ENCODE measurements around the gene CENPH. TPM values are rescaled to one million over a fixed set of nuclear protein-coding genes. Genes with fewer than 3 reads are reported as not detected.
"Not testable (repeated sequence)": the region's sequence is repeated elsewhere in the genome, so short reads cannot be mapped to it uniquely, and the experiment has no call there.

The CENPH gene
- total and polyA plus RNA-seq, 2 donors (not counting 1 experiment from before 2014, with no cell fraction given), result 2.8 to 11.9 TPM

DNA sequence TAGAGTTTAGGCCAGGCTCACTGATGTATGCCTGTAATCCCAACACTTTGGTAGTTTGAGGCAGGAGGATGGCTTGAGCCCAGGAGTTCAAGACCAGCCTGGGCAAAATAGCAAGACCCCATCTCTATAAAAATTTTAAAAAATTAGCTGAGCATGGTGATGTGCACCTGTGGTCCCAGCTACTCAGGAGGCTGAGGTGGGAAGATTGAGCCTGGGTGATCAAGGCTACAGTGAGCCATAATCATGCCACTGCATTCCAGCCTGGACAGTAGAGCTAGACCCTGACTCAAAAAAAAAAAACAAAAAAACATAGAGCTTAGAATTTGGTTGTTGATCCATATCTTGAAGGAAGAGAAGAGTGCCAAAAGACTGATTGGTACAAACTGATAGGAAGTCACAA is 30.6 kb downstream of the CENPH start:
- Mint-ChIP-seq H3K27me3 (no peaks in the 10 kb centered on the region), H3K27ac (no peak overlapping the region), H3K4me1 (peaks cover 20% of the 10 kb centered on the region), H3K9me3 (ENCODE audit: insufficient read depth) (no peaks in the 10 kb centered on the region), H3K4me3 (no peak overlapping the region)
- no peak overlapping the region for H3K4me2 ChIP-seq (replicated peaks; ENCODE audit: low read depth, low read length, poor library complexity, severe bottlenecking)
- no peak overlapping the region for H2AFZ ChIP-seq (ENCODE audit: insufficient read depth, low read depth, low read length, poor library complexity, severe bottlenecking)
- no peak for DNase-seq
- peaks cover 0 to 3% of the 10 kb centered on the region in 2 experiments for H3K36me3 ChIP-seq (replicated peaks in 1 of 2; ENCODE audit: control extremely low read depth in 1 of 2, control insufficient read depth in 1 of 2, extremely low read depth in 1 of 2, insufficient read depth in 2 of 2, low read length in 1 of 2)
- TF ChIP-seq, protein P1, sequence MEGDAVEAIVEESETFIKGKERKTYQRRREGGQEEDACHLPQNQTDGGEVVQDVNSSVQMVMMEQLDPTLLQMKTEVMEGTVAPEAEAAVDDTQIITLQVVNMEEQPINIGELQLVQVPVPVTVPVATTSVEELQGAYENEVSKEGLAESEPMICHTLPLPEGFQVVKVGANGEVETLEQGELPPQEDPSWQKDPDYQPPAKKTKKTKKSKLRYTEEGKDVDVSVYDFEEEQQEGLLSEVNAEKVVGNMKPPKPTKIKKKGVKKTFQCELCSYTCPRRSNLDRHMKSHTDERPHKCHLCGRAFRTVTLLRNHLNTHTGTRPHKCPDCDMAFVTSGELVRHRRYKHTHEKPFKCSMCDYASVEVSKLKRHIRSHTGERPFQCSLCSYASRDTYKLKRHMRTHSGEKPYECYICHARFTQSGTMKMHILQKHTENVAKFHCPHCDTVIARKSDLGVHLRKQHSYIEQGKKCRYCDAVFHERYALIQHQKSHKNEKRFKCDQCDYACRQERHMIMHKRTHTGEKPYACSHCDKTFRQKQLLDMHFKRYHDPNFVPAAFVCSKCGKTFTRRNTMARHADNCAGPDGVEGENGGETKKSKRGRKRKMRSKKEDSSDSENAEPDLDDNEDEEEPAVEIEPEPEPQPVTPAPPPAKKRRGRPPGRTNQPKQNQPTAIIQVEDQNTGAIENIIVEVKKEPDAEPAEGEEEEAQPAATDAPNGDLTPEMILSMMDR (IDR thresholded peaks at IDR 0.05), result no peak
- no peak for TF ChIP-seq EZH2 (IDR thresholded peaks at IDR 0.05; ENCODE audit: borderline replicate concordance, insufficient read depth, low read depth, low read length, poor library complexity, severe bottlenecking)
- no peaks in the 10 kb centered on the region for H3K9me3 ChIP-seq (ENCODE audit: control extremely low read depth in 1 of 3, control insufficient read depth in 2 of 3, insufficient read depth in 1 of 3, low read length in 2 of 3)
- peaks cover 8 to 17% of the 10 kb centered on the region in 2 donors for H3K4me1 ChIP-seq (ENCODE audit: control insufficient read depth in 2 of 2, insufficient read depth in 2 of 2, low read length in 2 of 2)
- no peaks in the 10 kb centered on the region for H3K27me3 ChIP-seq (replicated peaks in 1 of 4; ENCODE audit: control extremely low read depth in 1 of 4, control insufficient read depth in 3 of 4, insufficient read depth in 4 of 4, low read length in 3 of 4)
- H4K20me1 ChIP-seq (ENCODE audit: control insufficient read depth, insufficient read depth, low read length, poor library complexity, severe bottlenecking), result peaks cover 20% of the 10 kb centered on the region
- peaks cover 44% of the 10 kb centered on the region for H3K79me2 ChIP-seq (ENCODE audit: control insufficient read depth, insufficient read depth, low read length)
- intact Hi-C loops (cut with micrococcal nuclease), result loop anchor here (5.0 kb wide), 1 partner anchor 113 kb away; no protein-coding TSS in a partner anchor
- ChIA-PET POLR2A (no interaction called here), CTCF (interaction anchor here (1.2 kb wide), 1 partner anchor 15 kb away, joined by 3 read pairs; the partner anchor contains the start of gene CDK7)
- no peak overlapping the region for H3K27ac ChIP-seq (ENCODE audit: low read length in 2 of 2)
- H3K4me3 ChIP-seq (ENCODE audit: control extremely low read depth in 1 of 5, extremely low read depth in 1 of 5, insufficient read depth in 1 of 5, low read depth in 2 of 5, low read length in 4 of 5), result no peak overlapping the region
- no peak for ATAC-seq (ENCODE audit: low read depth)
- no peak overlapping the region for H3K9ac ChIP-seq (ENCODE audit: low read length)

DNA sequence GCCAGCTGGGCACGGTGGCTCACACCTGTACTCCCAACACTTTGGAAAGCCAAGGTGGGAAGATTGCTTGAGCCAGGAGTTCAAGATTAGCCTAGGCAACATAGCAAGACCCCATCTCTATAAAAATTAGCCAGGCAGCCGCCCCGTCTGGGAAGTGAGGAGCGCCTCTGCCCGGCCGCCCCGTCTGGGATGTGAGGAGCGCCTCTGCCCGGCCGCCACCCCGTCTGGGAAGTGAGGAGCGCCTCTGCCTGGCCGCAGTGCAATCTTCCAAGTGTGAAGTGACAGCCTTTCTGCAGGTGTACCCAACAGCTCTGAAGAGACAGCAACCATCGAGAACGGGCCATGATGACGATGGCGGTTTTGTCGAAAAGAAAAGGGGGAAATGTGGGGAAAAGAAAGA is 31.0 kb downstream of the CENPH start:
- peaks cover 8 to 17% of the 10 kb centered on the region in 2 donors for H3K4me1 ChIP-seq (ENCODE audit: control insufficient read depth in 2 of 2, insufficient read depth in 2 of 2, low read length in 2 of 2)
- DNase-seq; H3K27ac ChIP-seq (ENCODE audit: low read length in 2 of 2); H3K4me3 ChIP-seq (ENCODE audit: control extremely low read depth in 1 of 5, extremely low read depth in 1 of 5, insufficient read depth in 1 of 5, low read depth in 2 of 5, low read length in 4 of 5); H3K27ac Mint-ChIP-seq; H3K4me2 ChIP-seq (replicated peaks; ENCODE audit: low read depth, low read length, poor library complexity, severe bottlenecking); H2AFZ ChIP-seq (ENCODE audit: insufficient read depth, low read depth, low read length, poor library complexity, severe bottlenecking); H3K36me3 ChIP-seq (replicated peaks in 1 of 2; ENCODE audit: control extremely low read depth in 1 of 2, control insufficient read depth in 1 of 2, extremely low read depth in 1 of 2, insufficient read depth in 2 of 2, low read length in 1 of 2); intact Hi-C loops (cut with micrococcal nuclease); ATAC-seq (ENCODE audit: low read depth); H3K27me3 Mint-ChIP-seq; H3K9ac ChIP-seq (ENCODE audit: low read length); H3K27me3 ChIP-seq (replicated peaks in 1 of 4; ENCODE audit: control extremely low read depth in 1 of 4, control insufficient read depth in 3 of 4, insufficient read depth in 4 of 4, low read length in 3 of 4); POLR2A ChIA-PET; H3K9me3 ChIP-seq (ENCODE audit: control extremely low read depth in 1 of 3, control insufficient read depth in 2 of 3, insufficient read depth in 1 of 3, low read length in 2 of 3); H3K9me3 Mint-ChIP-seq (ENCODE audit: insufficient read depth); CTCF ChIA-PET; H3K4me3 Mint-ChIP-seq: not testable (repeated sequence)
- peaks cover 20% of the 10 kb centered on the region for H3K4me1 Mint-ChIP-seq
- peaks cover 20% of the 10 kb centered on the region for H4K20me1 ChIP-seq (ENCODE audit: control insufficient read depth, insufficient read depth, low read length, poor library complexity, severe bottlenecking)
- peaks cover 44% of the 10 kb centered on the region for H3K79me2 ChIP-seq (ENCODE audit: control insufficient read depth, insufficient read depth, low read length)
- WGBS (ENCODE audit: insufficient coverage), result 96% methylated on average over 13 of the region's 18 CpGs

DNA sequence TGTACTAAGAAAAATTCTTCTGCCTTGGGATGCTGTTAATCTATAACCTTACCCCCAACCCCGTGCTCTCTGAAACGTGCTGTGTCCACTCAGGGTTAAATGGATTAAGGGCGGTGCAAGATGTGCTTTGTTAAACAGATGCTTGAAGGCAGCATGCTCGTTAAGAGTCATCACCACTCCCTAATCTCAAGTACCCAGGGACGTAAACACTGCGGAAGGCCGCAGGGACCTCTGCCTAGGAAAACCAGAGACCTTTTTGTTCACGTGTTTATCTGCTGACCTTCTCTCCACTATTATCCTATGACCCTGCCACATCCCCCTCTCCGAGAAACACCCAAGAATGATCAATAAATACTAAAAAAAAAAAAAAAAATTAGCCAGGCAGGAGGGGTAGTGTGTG is 31.4 kb downstream of the CENPH start:
- intact Hi-C loops (cut with micrococcal nuclease); H2AFZ ChIP-seq (ENCODE audit: insufficient read depth, low read depth, low read length, poor library complexity, severe bottlenecking); H3K9me3 ChIP-seq (ENCODE audit: control extremely low read depth in 1 of 3, control insufficient read depth in 2 of 3, insufficient read depth in 1 of 3, low read length in 2 of 3); H3K36me3 ChIP-seq (replicated peaks in 1 of 2; ENCODE audit: control extremely low read depth in 1 of 2, control insufficient read depth in 1 of 2, extremely low read depth in 1 of 2, insufficient read depth in 2 of 2, low read length in 1 of 2); DNase-seq; H3K27ac Mint-ChIP-seq; H3K9ac ChIP-seq (ENCODE audit: low read length); H3K27me3 Mint-ChIP-seq; H3K27ac ChIP-seq (ENCODE audit: low read length in 2 of 2); ATAC-seq (ENCODE audit: low read depth); CTCF ChIA-PET; POLR2A ChIA-PET; H3K4me3 ChIP-seq (ENCODE audit: control extremely low read depth in 1 of 5, extremely low read depth in 1 of 5, insufficient read depth in 1 of 5, low read depth in 2 of 5, low read length in 4 of 5); H3K4me3 Mint-ChIP-seq; H3K4me2 ChIP-seq (replicated peaks; ENCODE audit: low read depth, low read length, poor library complexity, severe bottlenecking); H3K27me3 ChIP-seq (replicated peaks in 1 of 4; ENCODE audit: control extremely low read depth in 1 of 4, control insufficient read depth in 3 of 4, insufficient read depth in 4 of 4, low read length in 3 of 4); H3K9me3 Mint-ChIP-seq (ENCODE audit: insufficient read depth): not testable (repeated sequence)
- H3K4me1 Mint-ChIP-seq, result peaks cover 20% of the 10 kb centered on the region
- Histone ChIP-seq H3K4me1 (ENCODE audit: control insufficient read depth in 2 of 2, insufficient read depth in 2 of 2, low read length in 2 of 2) (peaks cover 8 to 17% of the 10 kb centered on the region in 2 donors), H3K79me2 (ENCODE audit: control insufficient read depth, insufficient read depth, low read length) (peaks cover 47% of the 10 kb centered on the region), H4K20me1 (ENCODE audit: control insufficient read depth, insufficient read depth, low read length, poor library complexity, severe bottlenecking) (peaks cover 20% of the 10 kb centered on the region)
- WGBS (ENCODE audit: insufficient coverage), result 93% methylated on average over 3 of the region's 9 CpGs

Data from B cell (primary cell).